NCI-H510A treated with DMSO at 0.1 percent for 48 hours (cell line): Measurements from ENCODE around the gene EXOC3.
"Not testable (repeated sequence)": the region's sequence is repeated elsewhere in the genome, so short reads cannot be mapped to it uniquely, and the experiment has no call there.

Source experiments
- DNase-seq: peaks from one replicate; lab custom pipeline; 2025; lab: John Stamatoyannopoulos, UW

EXOC3 gene

DNA sequence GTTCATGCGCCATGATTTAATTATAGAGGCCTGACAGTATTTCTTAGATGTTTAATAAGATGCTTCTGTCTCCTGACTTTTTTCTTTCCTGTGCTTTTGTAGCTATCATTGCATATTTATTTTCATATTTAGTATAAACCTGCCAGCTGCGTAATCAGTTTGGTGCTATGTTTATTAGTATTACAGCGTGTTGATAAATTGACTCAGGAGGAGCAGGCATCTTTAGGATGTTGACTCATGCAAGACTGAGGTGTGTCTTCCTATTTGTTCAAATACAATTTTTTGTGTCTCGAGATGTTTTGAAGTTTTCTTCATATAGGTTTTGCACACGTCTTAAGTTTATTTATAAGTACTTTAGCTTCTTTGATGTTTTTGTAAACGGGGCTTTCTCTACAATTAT, 35.9 kb upstream of the EXOC3 start:
- DNase-seq = no peak

DNA sequence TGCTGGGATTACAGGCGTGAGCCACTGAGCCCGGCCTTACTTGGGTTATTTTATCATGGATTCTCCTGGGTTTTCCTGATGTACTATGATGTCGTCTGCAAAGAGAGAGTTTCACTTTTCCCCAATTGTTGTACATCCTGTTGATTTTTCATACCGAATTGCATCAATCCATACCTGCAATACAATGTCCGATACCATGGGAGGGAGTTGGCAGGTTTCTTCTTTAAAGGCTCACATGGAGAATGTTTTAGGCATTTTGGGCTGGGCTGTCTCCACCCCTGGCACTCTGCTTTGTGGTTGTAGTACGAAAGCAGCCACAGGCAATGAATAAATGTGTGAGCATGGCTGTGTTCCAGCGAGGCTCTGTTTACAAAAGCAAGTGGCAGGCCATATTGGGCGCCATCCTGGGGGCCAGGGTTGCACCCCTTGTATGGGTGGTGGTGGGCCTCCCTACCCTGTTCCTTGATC, 35.1 kb upstream of the EXOC3 start:
- DNase-seq = no peak

DNA sequence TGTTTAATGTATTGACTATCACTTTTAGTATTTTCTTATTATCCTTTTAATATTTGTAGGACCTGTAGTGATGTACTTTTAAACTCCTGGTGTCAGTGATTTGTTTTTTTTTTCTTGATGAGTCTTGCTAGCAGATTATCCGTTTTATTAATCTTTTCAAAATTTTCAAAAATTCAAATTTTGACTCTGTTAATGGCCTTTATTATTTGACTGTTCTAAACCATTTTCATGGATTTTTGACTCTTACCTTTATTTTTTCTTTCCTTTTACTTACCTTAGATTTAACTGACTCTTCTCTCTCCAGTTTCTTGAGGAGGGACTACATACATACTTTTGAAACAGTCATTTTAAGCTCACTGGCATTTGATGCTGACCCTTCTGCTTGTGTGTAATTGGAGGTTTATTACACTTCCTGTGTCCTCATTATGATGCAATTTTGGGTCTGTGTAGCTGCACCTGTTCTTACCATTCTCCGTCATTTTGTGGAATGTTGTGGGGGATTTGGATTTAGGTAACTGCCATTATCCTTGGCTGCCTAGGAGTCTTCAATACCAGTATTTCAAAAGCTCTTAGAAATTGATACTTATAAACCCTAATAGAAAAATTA, 32.0 kb upstream of the EXOC3 start:
- no peak for DNase-seq

DNA sequence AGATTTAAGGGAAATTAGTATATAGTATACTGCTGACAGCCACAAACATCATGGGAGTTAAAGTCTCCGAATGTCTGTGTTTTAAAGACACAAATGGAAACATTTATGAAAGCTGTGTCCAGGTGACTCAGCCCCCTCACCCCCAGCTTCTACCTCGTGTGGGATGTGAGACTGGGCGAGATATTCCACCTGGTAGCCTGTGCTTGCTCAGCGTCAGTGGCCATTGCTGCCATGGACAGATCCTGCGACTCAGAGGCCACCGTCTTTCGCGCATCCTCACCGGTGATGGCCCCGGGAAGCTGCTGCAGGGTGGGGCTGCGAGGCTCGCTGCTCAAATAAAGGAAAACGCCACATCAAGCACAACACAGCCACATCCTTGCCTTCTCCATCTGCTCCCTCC, 31.2 kb upstream of the EXOC3 start:
- no peak for DNase-seq

DNA sequence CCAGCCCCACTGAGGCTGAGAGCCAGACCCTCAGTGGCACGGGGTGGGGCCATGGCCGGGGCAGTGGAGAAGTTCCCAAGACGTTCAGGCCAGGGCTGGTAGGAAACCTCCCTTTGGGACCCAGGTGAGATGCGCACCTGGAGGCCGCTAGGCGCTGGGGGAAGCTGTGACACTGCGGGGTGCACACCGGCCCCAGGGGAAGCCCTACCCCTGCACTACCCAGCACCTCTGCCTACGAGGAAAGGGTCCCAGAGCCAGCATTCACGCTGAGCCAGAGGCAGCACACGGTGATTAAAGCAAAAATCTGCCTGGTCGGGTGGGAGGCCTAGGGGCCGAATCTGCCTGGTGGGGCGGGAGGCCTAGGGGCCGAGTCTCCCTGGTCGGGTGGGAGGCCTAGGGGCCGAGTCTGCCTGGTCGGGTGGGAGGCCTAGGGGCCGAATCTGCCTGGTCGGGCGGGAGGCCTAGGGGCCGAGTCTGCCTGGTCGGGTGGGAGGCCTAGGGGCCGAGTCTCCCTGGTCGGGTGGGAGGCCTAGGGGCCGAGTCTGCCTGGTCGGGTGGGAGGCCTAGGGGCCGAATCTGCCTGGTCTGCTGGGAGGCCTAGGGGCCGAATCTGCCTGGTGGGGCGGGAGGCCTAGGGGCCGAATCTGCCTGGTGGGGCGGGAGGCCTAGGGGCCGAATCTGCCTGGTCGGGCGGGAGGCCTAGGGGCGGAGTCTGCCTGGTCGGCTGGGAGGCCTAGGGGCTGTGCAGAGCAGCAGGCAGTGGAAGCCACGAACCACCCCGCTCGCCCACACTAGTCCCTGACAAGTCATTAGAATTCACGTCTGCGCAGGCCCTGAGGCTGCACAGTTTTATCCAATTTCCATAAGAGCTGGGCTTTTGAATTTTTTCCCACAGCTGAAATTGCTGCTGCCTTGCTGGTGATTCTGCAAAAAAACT, 27.7 kb upstream of the EXOC3 start:
- DNase-seq = not testable (repeated sequence)

DNA sequence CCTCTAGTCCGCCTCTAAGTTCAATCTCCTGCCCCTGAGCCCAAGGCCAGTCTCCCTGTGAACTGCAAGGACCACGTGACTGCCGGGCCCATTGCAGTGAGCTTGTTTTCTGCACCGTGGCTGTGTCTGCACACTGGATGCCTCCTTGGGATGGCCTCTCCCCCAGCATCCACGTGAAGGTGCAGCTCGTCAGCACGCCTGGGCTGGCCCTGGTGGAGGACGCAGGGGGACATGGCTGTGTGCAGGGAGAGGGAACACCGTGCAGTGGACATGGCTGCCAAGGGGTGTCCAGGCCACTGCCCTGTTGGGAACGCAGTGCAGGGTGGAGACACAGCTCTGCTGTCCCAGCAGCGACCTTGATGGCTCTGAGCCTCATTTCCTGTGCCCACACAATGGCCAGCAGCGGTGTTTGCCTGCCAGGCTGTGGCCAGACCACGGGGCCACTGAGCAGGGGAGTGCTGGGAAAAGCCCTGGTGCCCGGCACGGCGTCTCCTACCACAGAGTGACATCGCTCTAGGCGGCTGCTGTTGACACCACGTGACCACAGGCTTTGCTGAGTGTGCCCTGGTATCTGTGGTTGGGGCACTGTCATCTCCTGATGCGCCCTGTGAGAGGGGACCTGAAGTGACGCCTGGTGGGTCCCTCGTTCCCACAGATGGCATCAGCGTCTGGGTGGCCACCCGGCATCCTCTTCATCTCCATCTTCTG, 26.9 kb upstream of the EXOC3 start:
- no peak for DNase-seq

DNA sequence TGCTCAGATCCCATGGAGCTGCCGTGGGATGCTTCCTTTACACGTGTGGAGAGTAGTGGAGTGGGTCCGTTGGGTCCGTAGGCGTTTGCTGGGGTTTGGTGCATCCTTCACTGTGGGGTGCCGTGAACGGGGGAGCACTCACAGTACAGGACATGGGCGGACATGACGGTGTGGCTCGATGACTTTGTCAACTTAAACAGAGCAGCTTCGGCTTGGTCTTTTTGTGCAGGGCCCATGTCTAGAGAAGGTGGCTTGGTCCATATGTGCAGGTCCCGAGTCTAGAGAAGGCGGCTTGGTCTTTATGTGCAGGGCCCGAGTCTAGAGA, 26.4 kb upstream of the EXOC3 start:
- no peak for DNase-seq

DNA sequence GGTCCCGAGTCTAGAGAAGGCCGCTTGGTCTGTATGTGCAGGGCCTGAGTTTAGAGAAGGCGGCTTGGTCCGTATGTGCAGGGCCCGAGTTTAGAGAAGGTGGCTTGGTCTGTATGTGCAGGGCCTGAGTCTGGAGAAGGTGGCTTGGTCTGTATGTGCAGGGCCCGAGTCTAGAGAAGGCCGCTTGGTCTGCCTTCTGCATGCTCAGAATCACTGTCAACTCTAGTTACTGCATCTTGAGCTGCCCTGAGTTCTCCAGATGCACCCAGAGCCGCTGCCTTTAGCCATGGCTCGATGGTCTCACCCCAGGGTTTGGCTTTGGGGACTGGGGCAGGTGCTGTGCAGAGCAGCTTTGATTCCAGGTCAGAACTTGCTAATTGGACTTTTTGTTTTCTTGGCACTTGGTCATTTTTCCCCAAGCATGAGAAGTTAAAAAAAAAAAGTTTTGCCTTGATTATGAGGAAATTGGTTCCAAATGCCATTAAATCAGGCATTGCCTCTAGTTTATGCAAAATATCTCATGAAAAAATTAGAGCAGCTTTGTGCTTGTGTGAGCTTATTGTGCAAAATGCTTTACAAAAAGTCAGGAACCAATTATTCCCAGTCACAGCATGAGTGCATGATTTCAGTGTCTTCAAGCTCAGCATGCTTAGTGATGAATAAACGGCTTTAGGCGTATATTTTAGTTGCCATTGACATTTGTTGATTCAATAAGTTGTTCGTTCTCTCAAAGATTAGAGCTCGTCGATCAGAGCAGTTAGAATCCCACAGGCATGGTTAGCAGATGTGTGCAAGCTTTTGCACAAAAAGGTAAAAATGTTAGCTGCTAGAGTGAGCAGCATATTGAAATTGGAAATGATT, 25.4 kb upstream of the EXOC3 start:
- no peak for DNase-seq

DNA sequence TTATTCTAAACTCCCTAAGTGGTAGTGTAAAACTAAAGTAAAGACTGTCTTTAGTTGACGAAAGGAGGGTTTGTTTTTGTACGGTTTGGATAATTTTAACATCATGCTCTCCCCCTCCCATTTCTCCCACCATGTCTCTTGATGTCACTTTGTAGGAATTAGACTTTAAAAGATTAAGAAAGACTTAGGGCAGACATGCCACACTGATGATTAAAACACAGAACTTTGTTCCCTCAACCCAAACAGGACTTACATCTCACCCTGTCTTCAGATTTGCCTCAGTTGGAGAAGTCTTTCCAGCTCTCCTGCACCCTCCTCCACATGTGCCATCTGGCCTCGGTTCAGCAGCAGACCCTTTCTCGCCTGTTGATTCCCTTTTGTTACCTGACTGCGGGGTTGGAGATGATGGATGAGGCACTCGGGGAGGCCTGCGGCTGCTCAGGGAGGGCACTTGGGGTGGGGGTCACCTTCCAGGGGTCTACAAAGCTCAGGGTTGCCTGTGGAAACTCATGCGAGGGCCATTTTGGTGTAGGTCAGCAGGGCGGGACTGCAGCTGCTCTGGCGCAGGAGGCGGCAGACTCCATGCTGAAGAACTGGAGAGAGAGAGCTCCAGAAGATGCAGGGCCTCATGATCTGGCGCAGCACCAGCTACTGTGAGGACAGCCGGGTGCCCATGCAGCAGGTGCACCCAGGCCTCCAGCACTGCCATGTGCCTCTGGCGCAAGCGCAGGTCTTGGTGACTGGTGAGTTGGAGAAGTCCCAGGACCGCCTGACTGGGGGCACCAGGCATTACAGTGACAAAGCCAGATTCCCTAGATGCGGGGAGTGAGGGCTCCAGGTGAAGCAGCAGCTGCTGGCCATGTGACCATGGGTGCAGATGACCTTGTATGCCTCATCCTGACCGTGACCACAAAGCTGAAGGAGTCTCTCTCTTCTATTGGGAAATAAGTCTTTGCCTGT, 24.5 kb upstream of the EXOC3 start:
- DNase-seq = no peak

DNA sequence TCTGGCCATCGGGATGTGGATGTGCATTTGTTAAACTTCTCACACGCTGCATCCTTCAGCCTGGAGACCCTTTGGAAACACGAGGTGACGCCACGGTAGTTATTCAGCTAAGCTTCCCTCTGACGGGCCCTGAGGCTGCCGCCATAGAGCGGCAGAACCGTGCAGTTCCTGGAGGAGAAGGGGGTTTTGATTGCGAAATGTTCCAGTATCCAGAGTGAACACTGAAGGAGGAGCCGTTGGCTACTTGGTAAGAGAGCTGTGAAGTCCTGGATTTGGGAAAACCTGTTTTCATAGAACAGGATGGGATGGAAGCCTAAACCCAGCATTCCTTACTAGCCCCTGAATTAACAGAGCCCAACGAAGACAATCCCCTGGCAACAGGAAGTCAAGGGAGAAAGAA, 23.0 kb upstream of the EXOC3 start:
- DNase-seq = no peak

DNA sequence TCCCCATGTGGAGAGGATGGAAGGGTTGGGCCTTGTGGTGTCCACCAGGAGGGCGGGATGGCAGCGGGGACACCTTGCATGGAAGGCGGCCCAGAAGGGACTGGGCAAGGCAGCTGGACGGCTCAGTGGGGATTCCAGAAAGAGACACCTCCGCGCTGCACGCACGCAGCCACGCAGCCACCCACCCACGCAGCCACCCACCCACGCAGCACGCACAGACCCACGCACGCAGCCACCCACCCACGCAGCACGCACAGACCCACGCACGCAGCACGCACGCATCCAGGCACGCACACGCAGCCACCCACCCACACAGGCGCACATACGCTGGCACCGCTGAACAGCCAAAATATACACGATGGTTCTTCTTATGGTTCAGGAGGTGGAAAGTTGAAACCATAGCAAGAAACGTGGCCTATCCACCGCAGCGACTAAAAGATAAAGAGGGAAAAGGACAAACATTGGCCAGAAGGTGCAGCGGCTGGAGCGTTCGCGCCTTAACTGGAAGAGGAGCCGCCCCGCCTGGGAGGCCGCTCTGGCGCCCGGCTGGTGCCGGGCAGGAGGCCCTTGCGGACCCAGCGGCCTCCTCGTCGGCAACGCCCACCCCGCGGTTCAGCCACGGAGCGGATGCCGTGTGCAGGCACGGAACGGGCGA, 22.2 kb upstream of the EXOC3 start:
- DNase-seq = no peak

DNA sequence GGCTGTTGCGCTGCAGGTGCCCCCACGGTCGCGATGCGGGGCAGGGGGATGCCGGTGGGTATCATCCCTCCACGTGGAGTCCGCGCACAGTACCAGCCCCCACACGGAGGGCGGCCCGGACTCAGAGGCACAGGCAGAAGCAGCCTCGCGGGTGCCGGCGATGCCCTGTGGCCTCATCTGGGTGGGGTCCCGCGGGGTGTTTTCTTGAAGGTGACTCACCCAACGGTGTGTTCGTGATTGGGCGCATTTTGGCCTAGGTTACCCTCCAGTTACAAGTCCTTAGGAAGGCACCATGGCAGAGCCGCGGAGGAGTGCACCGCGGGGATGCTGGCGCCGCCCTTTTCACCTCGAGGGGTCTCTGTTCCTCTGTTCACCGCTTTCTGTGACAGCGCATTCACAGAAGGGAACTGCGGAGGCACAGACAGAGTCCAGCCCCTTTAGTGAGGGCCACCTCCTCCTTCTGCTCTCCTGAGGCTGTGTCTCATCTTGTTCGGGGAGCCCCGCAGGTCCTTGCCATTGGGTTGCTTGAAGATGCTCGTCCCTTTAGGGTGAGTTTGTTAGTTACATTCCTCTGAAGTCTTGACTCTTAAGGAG, 21.6 kb upstream of the EXOC3 start:
- no peak for DNase-seq

DNA sequence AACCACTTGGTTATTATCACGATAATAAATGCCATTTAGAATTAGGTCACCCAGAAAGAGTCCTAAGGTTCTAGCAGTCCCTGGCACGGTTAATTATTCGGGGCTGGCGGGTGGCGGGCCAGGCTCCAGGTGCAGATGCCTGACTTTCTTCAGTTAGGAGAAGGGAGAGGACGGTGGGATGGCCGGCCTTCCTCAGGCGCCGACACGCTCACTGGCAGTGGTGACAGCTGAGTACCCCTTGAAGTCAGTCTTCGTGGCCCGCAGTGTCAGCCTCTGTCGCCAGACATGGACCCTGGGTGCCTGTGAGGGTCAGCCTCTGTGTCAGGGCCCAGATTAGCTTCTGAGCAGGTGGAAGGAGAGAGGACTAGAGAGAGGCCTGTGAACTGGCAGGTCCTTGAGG, 21.1 kb upstream of the EXOC3 start:
- DNase-seq = no peak

DNA sequence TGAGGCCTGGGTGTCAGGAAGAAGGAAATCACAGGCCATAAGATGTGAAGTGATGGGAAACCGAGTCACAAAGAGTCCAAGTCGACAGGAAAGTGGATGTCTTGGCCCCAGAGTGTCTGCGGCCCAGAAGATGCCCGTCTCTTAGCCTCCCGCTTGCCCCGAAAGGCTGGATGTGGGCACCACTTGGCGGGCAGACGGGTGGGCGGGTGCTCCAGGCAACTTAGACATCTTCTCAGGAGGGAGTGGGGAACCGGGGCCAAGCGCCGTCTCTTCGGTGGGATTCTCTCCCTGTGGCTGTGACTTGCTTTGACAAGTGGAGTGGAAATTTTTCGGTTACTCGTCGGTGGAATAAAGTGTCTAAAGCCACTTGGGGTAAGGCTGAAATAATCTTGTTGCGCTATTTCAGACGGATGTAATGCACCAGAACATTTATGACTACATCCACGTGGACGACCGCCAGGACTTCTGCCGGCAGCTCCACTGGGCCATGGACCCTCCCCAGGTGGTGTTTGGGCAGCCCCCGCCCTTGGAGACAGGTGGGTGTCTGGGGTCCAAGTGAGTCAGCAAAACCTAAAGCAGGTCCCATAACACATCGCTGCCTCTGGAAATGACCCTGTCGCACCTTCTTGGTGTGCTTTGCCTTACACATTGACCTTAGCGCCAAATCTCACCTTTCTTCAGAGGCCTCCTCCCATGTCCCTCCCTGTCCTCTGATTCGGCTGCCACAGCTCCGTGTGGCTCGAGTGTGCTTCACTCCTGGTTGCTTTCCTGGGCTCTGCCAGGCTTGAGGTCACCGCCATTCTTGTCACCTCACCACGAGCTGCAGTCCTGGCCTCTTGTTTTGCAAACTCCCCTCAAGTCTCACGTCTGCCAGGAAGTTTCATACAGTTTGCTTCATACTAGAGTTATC, 20.4 kb upstream of the EXOC3 start:
- DNase-seq = no peak

DNA sequence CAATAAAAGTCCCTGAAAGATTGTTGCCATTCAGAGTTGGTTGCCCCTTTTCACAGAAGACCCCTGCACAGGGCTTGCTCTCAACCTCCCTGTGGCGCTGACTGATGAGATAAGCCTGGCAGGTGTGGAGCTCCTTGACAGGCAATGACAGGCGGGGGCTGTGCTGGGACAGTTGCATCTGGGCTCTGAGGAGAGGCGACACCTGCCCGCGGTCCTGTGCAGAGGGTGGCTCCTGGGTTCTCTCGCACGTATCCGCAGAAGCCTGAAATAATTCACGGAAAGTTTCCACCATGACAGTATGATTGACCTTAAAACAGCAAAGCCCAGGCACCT, 19.8 kb upstream of the EXOC3 start:
- DNase-seq = no peak

DNA sequence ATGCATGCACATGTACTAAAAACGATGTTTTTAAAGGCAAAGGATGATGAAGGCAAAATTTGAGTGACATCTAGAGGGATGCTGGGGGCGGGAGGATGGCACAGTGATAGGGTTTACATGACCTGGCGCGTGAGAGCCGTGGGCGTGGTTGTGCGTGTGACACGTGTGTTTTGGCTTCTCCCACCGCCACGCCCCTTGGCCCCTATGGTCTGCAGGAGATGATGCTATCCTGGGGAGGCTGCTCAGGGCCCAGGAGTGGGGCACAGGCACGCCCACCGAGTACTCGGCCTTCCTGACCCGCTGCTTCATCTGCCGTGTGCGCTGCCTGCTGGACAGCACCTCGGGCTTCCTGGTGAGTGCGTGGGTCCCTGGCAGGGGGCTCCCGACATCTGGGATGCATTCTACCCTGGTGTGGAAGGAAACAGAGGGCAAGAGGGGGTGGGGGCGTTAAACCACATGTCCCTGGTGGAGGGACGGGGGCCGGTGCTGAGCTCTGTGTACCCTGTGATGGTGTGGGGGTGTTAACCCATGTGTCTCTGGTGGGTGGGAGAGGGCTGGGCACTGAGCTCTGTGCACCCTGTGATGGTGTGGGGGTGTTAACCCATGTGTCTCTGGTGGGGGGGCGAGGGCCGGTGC, 19.2 kb upstream of the EXOC3 start:
- DNase-seq = no peak

DNA sequence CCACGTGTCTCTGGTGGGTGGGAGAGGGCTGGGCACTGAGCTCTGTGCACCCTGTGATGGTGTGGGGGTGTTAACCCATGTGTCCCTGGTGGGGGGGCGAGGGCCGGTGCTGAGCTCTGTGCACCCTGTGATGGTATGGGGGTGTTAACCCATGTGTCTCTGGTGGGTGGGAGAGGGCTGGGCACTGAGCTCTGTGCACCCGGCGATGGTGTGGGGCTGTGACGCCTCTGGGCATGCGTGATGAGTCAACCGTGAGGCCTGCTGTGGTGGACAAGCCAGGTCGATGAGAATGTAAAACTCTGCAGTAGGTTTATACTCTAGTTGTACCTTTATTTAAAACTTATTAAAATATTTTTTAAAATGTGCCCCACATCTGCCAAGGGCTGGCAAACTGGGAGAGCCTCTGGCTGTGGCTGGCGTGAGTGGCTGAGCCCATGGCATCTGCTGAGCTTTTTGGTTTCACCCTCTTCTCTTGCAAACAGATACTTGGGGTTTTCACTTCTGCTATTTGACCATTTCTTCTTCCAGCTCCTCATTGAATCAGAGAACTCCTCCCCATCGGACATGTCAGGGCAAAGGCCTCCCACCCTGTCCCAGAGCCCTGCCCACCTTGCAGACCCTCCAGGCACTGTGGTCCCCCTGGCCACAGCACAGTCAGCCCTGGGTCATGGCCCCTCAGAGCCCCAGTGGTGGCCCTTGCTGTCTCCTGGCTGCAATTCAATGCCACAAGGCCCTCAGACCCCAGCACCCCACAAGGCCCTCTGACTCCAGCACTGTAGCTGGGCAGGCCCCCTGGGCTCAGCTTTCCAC, 18.5 kb upstream of the EXOC3 start:
- DNase-seq = no peak

DNA sequence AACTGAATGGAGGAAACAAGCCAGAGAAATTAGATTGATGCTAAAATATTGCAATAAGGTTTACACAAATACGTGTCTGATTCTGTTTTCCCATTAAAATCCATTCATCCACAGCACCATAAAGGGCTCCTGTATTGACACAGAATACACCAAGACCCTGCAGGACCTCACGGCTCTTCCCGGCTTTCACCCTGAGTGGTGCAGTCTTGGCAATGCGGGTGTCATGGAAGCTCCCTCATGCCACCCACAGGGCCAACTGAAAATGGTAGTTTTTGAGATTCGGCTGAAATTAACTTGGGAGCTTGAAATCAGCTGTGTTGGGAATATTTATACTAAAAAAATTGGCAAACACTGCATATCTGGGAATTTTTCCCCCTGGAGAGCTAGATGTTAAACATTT, 17.3 kb upstream of the EXOC3 start:
- no peak for DNase-seq
